ENCODE measurements around the gene ZAP70. TPM values are rescaled to one million over a fixed set of nuclear protein-coding genes. Genes with fewer than 3 reads are reported as not detected.

ZAP70 gene
- total RNA-seq, 1 experiment from 2014 or later: 0.61 TPM

- Mint-ChIP-seq H3K27ac (no peak overlapping the region), H3K36me3 (no peaks in the 10 kb centered on the region), H3K9me3 (no peaks in the 10 kb centered on the region; the same call in 1 of the 2 replicates), H3K4me1 (peaks cover 34% of the 10 kb centered on the region), H3K27me3 (ENCODE audit: low read depth) (no peaks in the 10 kb centered on the region), H3K4me3 (no peak overlapping the region)
- ChIA-PET CTCF (interaction anchor here (0.6 to 4.9 kb wide), 9 partner anchors 9 to 636 kb away, joined by 3 to 67 read pairs (median 8); no protein-coding TSS in a partner anchor), POLR2A (no interaction called here)
- ATAC-seq (peak; percentile 47), DNase-seq (ENCODE audit: low spot score) (no peak)
- TF ChIP-seq FOXP4 (CRISPR knock-in tag; IDR thresholded peaks at IDR 0.05): no peak
- TF ChIP-seq FOXK1 (CRISPR knock-in tag; IDR thresholded peaks at IDR 0.05): no peak
- TF ChIP-seq, protein P1, sequence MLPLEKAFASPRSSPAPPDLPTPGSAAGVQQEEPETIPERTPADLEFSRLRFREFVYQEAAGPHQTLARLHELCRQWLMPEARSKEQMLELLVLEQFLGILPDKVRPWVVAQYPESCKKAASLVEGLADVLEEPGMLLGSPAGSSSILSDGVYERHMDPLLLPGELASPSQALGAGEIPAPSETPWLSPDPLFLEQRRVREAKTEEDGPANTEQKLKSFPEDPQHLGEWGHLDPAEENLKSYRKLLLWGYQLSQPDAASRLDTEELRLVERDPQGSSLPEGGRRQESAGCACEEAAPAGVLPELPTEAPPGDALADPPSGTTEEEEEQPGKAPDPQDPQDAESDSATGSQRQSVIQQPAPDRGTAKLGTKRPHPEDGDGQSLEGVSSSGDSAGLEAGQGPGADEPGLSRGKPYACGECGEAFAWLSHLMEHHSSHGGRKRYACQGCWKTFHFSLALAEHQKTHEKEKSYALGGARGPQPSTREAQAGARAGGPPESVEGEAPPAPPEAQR (CRISPR knock-in tag; IDR thresholded peaks at IDR 0.05): no peak
- TF ChIP-seq ZBTB21 (CRISPR knock-in tag; IDR thresholded peaks at IDR 0.05; ENCODE audit: borderline replicate concordance): no peak
- TF ChIP-seq ZNF671 (CRISPR knock-in tag; IDR thresholded peaks at IDR 0.05): no peak
- no peak for TF ChIP-seq GRHL2 (CRISPR knock-in tag; IDR thresholded peaks at IDR 0.05; ENCODE audit: insufficient replicate concordance, severe bottlenecking)
- no peak for TF ChIP-seq FOXP1 (CRISPR knock-in tag; IDR thresholded peaks at IDR 0.05; ENCODE audit: borderline replicate concordance)
- no peak for TF ChIP-seq FOXJ3 (CRISPR knock-in tag; IDR thresholded peaks at IDR 0.05; ENCODE audit: borderline replicate concordance)
- TF ChIP-seq, protein P2, sequence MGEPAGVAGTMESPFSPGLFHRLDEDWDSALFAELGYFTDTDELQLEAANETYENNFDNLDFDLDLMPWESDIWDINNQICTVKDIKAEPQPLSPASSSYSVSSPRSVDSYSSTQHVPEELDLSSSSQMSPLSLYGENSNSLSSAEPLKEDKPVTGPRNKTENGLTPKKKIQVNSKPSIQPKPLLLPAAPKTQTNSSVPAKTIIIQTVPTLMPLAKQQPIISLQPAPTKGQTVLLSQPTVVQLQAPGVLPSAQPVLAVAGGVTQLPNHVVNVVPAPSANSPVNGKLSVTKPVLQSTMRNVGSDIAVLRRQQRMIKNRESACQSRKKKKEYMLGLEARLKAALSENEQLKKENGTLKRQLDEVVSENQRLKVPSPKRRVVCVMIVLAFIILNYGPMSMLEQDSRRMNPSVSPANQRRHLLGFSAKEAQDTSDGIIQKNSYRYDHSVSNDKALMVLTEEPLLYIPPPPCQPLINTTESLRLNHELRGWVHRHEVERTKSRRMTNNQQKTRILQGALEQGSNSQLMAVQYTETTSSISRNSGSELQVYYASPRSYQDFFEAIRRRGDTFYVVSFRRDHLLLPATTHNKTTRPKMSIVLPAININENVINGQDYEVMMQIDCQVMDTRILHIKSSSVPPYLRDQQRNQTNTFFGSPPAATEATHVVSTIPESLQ (CRISPR knock-in tag; IDR thresholded peaks at IDR 0.05): no peak
- TF ChIP-seq ETV6 (CRISPR knock-in tag; IDR thresholded peaks at IDR 0.05): no peak
- TF ChIP-seq GTF2I (CRISPR knock-in tag; conservative IDR thresholded peaks at IDR 0.05): no peak
- no peak for TF ChIP-seq JAZF1 (CRISPR knock-in tag; IDR thresholded peaks at IDR 0.05)
- TF ChIP-seq NR3C1 (CRISPR knock-in tag; conservative IDR thresholded peaks at IDR 0.05; ENCODE audit: low read depth): no peak
- no peak for TF ChIP-seq CREB1 (CRISPR knock-in tag; IDR thresholded peaks at IDR 0.05)
- no peak for TF ChIP-seq TEAD4 (CRISPR knock-in tag; IDR thresholded peaks at IDR 0.05)
- TF ChIP-seq ATF3 (CRISPR knock-in tag; conservative IDR thresholded peaks at IDR 0.05): no peak
- TF ChIP-seq, protein P3, sequence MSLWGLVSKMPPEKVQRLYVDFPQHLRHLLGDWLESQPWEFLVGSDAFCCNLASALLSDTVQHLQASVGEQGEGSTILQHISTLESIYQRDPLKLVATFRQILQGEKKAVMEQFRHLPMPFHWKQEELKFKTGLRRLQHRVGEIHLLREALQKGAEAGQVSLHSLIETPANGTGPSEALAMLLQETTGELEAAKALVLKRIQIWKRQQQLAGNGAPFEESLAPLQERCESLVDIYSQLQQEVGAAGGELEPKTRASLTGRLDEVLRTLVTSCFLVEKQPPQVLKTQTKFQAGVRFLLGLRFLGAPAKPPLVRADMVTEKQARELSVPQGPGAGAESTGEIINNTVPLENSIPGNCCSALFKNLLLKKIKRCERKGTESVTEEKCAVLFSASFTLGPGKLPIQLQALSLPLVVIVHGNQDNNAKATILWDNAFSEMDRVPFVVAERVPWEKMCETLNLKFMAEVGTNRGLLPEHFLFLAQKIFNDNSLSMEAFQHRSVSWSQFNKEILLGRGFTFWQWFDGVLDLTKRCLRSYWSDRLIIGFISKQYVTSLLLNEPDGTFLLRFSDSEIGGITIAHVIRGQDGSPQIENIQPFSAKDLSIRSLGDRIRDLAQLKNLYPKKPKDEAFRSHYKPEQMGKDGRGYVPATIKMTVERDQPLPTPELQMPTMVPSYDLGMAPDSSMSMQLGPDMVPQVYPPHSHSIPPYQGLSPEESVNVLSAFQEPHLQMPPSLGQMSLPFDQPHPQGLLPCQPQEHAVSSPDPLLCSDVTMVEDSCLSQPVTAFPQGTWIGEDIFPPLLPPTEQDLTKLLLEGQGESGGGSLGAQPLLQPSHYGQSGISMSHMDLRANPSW (CRISPR knock-in tag; conservative IDR thresholded peaks at IDR 0.05; ENCODE audit: low read depth): no peak
These were observed 36.2 kb downstream of the ZAP70 start for GRCh38 chr2:97749581-97749980.

DNA sequence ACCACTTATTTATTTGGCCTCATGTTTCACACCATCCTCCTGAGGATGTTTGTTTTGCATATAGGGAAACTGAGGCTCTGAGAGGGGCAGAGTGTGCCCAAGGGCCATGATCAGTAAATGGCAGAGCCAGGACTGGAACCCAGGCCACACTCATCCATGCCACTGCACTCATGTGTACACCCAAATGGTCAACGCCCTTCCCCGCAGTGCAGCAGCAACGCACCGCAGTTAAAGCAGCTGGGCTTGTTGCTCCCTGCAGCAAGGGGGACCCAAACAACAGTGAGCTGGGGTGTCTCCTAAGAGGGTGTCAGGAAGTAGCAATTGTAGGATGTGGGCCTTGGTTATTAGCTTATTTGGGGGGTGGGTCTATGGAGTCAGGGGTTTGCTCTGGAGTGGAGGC is 36.6 kb downstream of the ZAP70 start:
- Mint-ChIP-seq H3K4me3 (no peak overlapping the region), H3K4me1 (peaks cover 34% of the 10 kb centered on the region), H3K36me3 (no peaks in the 10 kb centered on the region), H3K27ac (no peak overlapping the region), H3K27me3 (ENCODE audit: low read depth) (no peaks in the 10 kb centered on the region), H3K9me3 (no peaks in the 10 kb centered on the region; the same call in 1 of the 2 replicates)
- ChIA-PET POLR2A (no interaction called here), CTCF (interaction anchor here (1.4 to 4.9 kb wide), 5 partner anchors 10 to 159 kb away, joined by 5 to 67 read pairs (median 13); no protein-coding TSS in a partner anchor)
- DNase-seq (ENCODE audit: low spot score) (no peak), ATAC-seq (no peak)
- TF ChIP-seq ZNF219 (CRISPR knock-in tag; IDR thresholded peaks at IDR 0.05; ENCODE audit: borderline replicate concordance) (no peak), ARID4B (CRISPR knock-in tag; IDR thresholded peaks at IDR 0.05; ENCODE audit: borderline replicate concordance) (no peak), ZNF416 (CRISPR knock-in tag; IDR thresholded peaks at IDR 0.05) (no peak), MXD4 (CRISPR knock-in tag; IDR thresholded peaks at IDR 0.05; ENCODE audit: borderline replicate concordance) (no peak), NFE2L1 (CRISPR knock-in tag; IDR thresholded peaks at IDR 0.05) (no peak)

All from WTC11 (cell line).